Peyer's patch (tissue), 4 donors: ENCODE results near the gene SLC23A2. TPM values are rescaled to one million over a fixed set of nuclear protein-coding genes. Genes with fewer than 3 reads are reported as not detected.

Experiments used
- DNase-seq, 3 donors: peaks; one replicate each; pipeline ENCODE4 v3.0.0-alpha.2; 2017 to 2019
- H3K27ac ChIP-seq, 4 donors: fragments of 200-600 bp; sonication (generic); one replicate each; pipeline ENCODE4 v1.5.1; 2016 to 2019
- H3K27me3 ChIP-seq, 2 donors: fragments of 200-600 bp; sonication (generic); one replicate each; pipeline ENCODE4 v1.5.1; 2019
- H3K36me3 ChIP-seq, 3 donors: fragments of 200-600 bp; sonication (generic); one replicate each; pipeline ENCODE4 v1.5.1; 2016 to 2019
- H3K4me1 ChIP-seq, 4 donors: fragments of 200-600 bp; sonication (generic); one replicate each; pipeline ENCODE4 v1.5.1; 2016 to 2019
- H3K4me3 ChIP-seq, 4 donors: fragments of 200-600 bp; sonication (generic); 1 replicate in 3 of 4; 2 replicates in 1 of 4; pipeline ENCODE4 v1.5.1; 2016 to 2019; ENCODE audit warnings: mild to moderate bottlenecking in 1 of 4
- H3K9me3 ChIP-seq, 4 donors: fragments of 200-600 bp; sonication (generic); one replicate each; pipeline ENCODE4 v1.5.1; 2016 to 2019; ENCODE audit warnings: mild to moderate bottlenecking in 1 of 4
- CTCF ChIP-seq, 6 experiments: fragments of 450-650 bp in 4 of 6; fragments of 200-600 bp in 2 of 6; sonication (generic) in 1 of 6; IDR thresholded peaks; one replicate each; pipeline ENCODE4 v1.5.1; 2017 to 2019; ENCODE audit warnings: antibody characterized with exemption in 6 of 6, mild to moderate bottlenecking in 3 of 6, moderate library complexity in 1 of 6
- POLR2A ChIP-seq, 2 donors: fragments of 450-650 bp; IDR thresholded peaks; one replicate each; pipeline ENCODE4 v1.5.1; 2017; ENCODE audit warnings: antibody characterized with exemption in 2 of 2, mild to moderate bottlenecking in 2 of 2, moderate library complexity in 2 of 2
- total RNA-seq, 4 donors: library from RNA; depleted of rRNA; stranded (reverse); fragments of >200 nt; gene quantifications; one replicate each; pipeline ENCODE4 v1.1.0, GENCODE V29; 2016

SLC23A2 gene
- total RNA-seq, 4 donors from 2014 or later = 4.2 to 18.2 (median 11.0) TPM

- no peak for DNase-seq
- TF ChIP-seq POLR2A (IDR thresholded peaks at IDR 0.05) (no peak), CTCF (IDR thresholded peaks at IDR 0.05) (no peak)
- no peaks in the 10 kb centered on the region for H3K27me3 ChIP-seq
- no peaks in the 10 kb centered on the region for H3K36me3 ChIP-seq
- H3K4me3 ChIP-seq = no peak overlapping the region
- no peaks in the 10 kb centered on the region for H3K9me3 ChIP-seq
- peak overlapping the region in 1 of 4 donors; percentile 31 for H3K27ac ChIP-seq
- no peaks in the 10 kb centered on the region for H3K4me1 ChIP-seq
Observed at GRCh38 chr20:4835244-4836177, 165.8 kb downstream of the SLC23A2 start.

- Histone ChIP-seq H3K4me3 (no peak overlapping the region), H3K27me3 (no peaks in the 10 kb centered on the region), H3K4me1 (no peaks in the 10 kb centered on the region), H3K36me3 (no peaks in the 10 kb centered on the region), H3K27ac (no peak overlapping the region), H3K9me3 (no peaks in the 10 kb centered on the region)
- no peak for DNase-seq
- TF ChIP-seq POLR2A (IDR thresholded peaks at IDR 0.05) (no peak), CTCF (IDR thresholded peaks at IDR 0.05) (no peak)
Observed at GRCh38 chr20:4833074-4833728, 168.1 kb downstream of the SLC23A2 start.

- no peak for TF ChIP-seq POLR2A (IDR thresholded peaks at IDR 0.05)
- no peak for TF ChIP-seq CTCF (IDR thresholded peaks at IDR 0.05)
- Histone ChIP-seq H3K4me1 (no peaks in the 10 kb centered on the region), H3K9me3 (no peaks in the 10 kb centered on the region), H3K4me3 (no peak overlapping the region), H3K27me3 (no peaks in the 10 kb centered on the region), H3K27ac (no peak overlapping the region), H3K36me3 (no peaks in the 10 kb centered on the region)
- no peak for DNase-seq
Observed at GRCh38 chr20:4832469-4832868, 168.8 kb downstream of the SLC23A2 start.

GRCh38 chr20:4830696-4831095 lies 170.6 kb downstream of the SLC23A2 start:
- no peaks in the 10 kb centered on the region for H3K36me3 ChIP-seq

GRCh38 chr20:4830259-4830658 lies 171.1 kb downstream of the SLC23A2 start:
- no peak for DNase-seq
- H3K4me1 ChIP-seq = no peaks in the 10 kb centered on the region
- TF ChIP-seq POLR2A (IDR thresholded peaks at IDR 0.05) (no peak), CTCF (IDR thresholded peaks at IDR 0.05) (no peak)
- no peaks in the 10 kb centered on the region for H3K36me3 ChIP-seq
- no peaks in the 10 kb centered on the region for H3K9me3 ChIP-seq
- H3K4me3 ChIP-seq = no peak overlapping the region
- H3K27ac ChIP-seq = no peak overlapping the region
- no peaks in the 10 kb centered on the region for H3K27me3 ChIP-seq

More at GRCh38 chr20:4830696-4831095, 170.6 kb downstream of the SLC23A2 start:
- no peak for DNase-seq
- H3K4me3 ChIP-seq = no peak overlapping the region
- H3K27me3 ChIP-seq = no peaks in the 10 kb centered on the region
- H3K4me1 ChIP-seq = no peaks in the 10 kb centered on the region
- TF ChIP-seq POLR2A (IDR thresholded peaks at IDR 0.05) = no peak
- TF ChIP-seq CTCF (IDR thresholded peaks at IDR 0.05) = no peak
- no peaks in the 10 kb centered on the region for H3K9me3 ChIP-seq
- no peak overlapping the region for H3K27ac ChIP-seq
